Left cardiac atrium (tissue), 4 donors: ENCODE data around the gene ACVRL1. TPM values are rescaled to one million over a fixed set of nuclear protein-coding genes. Genes with fewer than 3 reads are reported as not detected.

Experiments
- ATAC-seq, 2 donors: fragments of 200-7000 bp; cut with Tn5 transposase; one replicate each; pipeline ENCODE4 v1.9.1; 2020; ENCODE audit warnings: mild to moderate bottlenecking in 2 of 2, moderate library complexity in 2 of 2
- DNase-seq: peaks from one replicate; pipeline ENCODE4 v3.0.0-alpha.2; 2020
- intact Hi-C, 2 donors: fragments of 100-400 bp; cut with DNase I; formaldehyde crosslinking; loops; one replicate each; pipeline versions ENCODE4 v1.14.1 to v1.15.1; 2022 to 2023
- total RNA-seq, 2 donors: library from RNA; stranded (reverse); fragmentation: NEBNext Ultra II Directional; extraction: Animal tissue kit (Norgen Biotek cat#: 25700); gene quantifications; one replicate each; pipeline ENCODE4 v1.2.1, GENCODE V29; 2021
- donor health status: DM: no; HTN: yes; CAD: no.
- donor health status: DM: no; HTN: yes; CAD: no; lungs with severe emphysema.
- donor health status: DM: yes; HTN: yes; CAD: no.
- donor health status: Dilated cardiomyopathy.

Gene ACVRL1
- total RNA-seq, 2 donors from 2014 or later = 44.0 to 65.2 TPM

DNA sequence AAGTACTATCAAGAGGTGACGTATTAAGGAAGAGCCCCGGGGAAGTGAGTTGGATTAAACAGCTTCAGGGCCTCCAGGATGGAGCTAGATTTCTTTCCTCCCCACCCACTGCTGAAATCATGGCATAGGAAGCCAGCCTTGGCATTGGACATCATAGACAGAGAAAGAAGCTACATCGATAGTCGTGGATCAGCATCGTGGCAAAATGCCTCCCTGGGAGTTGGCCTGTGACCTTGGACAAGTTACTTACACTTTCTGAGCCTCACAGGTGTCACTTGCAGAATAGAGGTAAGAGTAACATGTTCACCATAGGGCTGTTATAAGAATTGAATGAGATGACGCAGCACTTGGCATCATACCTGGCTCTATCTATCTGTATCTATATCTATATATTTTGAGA is 13.5 kb upstream of the ACVRL1 start:
- intact Hi-C loops = no loop called here
- DNase-seq = peak; percentile 8

DNA sequence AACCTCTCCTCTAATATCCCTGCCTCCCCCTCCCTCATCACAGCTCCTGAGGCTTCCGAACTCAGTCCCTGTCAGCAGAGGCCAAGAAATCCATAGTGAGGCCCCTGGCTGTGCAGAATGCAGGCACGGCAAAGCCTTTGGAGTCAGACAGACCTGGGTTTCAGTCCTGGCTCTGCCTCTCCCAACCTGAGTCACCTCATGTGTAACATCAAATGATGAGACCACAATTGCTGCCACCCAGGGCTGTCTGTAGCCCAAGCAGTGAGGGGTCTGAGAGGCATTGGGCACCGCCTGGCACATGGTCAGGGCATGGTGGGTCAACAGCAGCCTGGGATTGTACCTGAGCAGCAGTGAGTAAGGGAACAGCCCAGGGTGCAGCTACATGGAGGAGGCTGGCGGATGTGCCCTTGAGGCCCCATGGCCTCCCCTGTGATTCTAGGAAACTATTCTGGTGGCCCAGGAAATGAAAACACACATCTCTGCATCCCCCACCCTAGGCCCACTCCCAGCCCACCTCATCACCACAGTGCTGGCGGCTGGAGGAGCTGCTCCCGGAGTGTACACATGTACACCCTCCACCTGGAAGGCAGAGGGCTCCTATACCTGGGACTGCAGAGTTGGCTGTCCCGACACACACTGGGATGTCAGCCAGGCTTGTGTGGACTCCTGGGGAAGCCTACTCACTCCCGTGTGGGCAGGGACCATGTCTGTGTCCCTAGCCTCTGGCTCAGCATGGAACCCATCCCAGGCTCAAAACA is 11.7 kb upstream of the ACVRL1 start:
- ATAC-seq = peak in 1 of 2 donors; percentile 5
- DNase-seq = peak; percentile 16
- intact Hi-C loops = loop anchor here (1.0 to 5.0 kb wide), 2 partner anchors 85 to 87 kb away; no protein-coding TSS in a partner anchor

More for the DNA sequence above, 13.5 kb upstream of the ACVRL1 start:
- ATAC-seq = no peak

DNA sequence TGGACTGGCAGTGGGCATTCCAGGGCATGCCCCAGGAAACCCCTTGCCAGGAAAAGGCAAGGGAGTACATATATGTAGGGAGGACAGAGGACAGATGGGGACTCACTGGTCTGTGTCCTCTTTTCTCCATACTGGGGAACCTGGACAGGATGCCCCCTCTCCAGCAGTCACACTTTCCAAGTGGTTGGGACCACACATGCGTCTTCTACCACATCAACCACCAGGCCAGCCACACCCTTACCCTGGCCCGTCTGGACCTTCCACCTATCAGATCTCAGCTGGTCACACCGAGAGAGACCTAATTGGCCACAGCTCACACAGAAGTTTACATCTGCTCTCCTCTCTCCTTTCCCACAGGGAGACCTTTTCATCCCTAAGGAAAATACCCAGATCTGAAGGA is 11.1 kb upstream of the ACVRL1 start:
- intact Hi-C loops = loop anchor here in 1 of 2 donors (5.0 kb wide), 1 partner anchor 86 kb away; no protein-coding TSS in a partner anchor
- peak; percentile 16 for DNase-seq
- peak in 1 of 2 donors; percentile 6 for ATAC-seq

DNA sequence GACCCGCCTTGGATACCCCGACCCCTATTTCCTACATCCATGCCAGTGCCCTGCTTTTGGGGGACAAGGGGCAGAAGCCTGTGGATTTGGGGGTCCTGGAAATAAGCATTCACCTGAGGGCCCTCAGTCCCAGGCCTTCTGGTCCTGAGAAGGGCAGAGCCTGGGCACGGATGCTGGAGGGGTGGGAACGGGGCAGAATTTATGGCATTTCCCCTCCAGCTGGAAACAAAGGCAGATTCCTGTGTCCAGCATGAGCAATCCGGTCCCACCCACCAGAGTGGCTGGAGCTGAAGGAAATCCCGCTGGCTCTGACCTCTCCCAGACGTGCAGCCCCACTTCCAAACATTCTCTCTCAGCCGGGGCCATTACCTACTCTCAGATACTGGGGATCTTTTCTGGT is 10.1 kb upstream of the ACVRL1 start:
- peak; percentile 77 for DNase-seq
- ATAC-seq = peak; percentile 55 to 62
- intact Hi-C loops = loop anchor here in 1 of 2 donors (5.0 kb wide), 1 partner anchor 85 kb away; no protein-coding TSS in a partner anchor

DNA sequence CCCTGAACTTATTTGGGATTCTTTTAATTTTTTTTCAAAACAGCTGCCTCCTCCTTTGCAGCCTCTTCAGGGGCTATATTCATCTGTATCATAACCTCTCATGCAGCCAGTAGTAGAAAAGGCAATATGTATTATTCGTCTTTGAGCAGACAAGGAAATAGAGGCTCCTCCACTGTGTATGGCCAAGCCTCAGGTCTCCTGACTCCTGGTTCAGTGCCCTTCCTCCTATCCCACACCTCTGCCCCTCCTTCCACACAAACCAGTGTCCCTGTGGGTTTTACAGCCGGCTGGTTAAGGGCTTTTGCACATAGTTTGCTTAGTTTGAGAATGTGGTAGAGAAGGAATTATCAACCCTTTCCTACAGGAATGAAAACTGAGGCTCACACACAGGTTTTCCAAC is 8.8 kb upstream of the ACVRL1 start:
- intact Hi-C loops = loop anchor here in 1 of 2 donors (5.0 kb wide), 1 partner anchor 84 kb away; no protein-coding TSS in a partner anchor
- ATAC-seq = no peak

DNA sequence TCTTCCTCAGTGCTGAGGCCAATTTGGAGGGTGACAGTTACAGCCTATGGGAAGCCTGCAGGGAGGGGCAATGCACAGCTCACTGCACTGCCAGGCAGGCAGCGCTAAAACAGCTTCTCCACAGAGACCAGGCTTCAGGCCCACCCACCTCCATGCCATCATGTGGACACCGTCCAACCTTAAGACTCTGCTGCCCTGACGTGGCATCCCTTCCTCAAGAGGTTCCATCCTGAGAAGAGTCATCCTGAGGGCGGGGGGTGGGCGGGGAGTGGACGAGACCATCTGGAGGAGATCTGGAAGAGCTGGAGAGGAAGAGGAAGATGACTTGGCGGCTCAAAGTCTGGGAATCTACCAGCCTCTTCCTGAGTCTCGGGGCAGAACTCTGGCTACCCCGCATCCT is 8.4 kb upstream of the ACVRL1 start:
- intact Hi-C loops = loop anchor here in 1 of 2 donors (5.0 kb wide), 1 partner anchor 83 kb away; no protein-coding TSS in a partner anchor
- DNase-seq = peak; percentile 23
- no peak for ATAC-seq

More for the DNA sequence above, 8.8 kb upstream of the ACVRL1 start:
- no peak for DNase-seq

DNA sequence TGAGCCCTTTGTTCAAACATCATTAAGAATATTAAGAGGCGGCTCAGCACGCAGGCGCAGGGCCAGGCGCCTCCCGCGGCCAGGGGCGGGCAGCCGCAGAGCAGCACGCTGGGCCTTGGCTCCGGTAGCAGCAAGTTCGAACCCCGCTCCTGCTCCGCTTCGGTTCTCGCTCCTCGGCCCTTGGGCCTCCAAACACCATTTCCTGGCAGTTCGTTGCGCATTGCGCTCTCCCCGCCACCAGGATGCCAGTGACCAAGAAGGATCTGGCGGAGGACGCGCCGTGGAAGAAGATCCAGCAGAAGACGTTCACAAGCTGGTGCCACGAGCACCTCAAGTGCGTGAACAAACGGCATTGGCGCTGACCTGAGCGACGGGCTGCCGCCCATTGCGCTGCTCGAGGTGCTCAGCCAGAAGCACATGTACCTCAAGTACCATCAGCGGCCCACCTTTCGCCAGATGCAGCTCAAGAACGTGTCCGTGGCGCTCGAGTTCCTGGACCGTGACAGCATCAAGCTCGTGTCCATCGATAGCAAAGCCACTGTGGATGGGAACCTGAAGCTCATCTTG is 6.9 kb upstream of the ACVRL1 start:
- intact Hi-C loops = no loop called here
- peak; percentile 18 for DNase-seq

DNA sequence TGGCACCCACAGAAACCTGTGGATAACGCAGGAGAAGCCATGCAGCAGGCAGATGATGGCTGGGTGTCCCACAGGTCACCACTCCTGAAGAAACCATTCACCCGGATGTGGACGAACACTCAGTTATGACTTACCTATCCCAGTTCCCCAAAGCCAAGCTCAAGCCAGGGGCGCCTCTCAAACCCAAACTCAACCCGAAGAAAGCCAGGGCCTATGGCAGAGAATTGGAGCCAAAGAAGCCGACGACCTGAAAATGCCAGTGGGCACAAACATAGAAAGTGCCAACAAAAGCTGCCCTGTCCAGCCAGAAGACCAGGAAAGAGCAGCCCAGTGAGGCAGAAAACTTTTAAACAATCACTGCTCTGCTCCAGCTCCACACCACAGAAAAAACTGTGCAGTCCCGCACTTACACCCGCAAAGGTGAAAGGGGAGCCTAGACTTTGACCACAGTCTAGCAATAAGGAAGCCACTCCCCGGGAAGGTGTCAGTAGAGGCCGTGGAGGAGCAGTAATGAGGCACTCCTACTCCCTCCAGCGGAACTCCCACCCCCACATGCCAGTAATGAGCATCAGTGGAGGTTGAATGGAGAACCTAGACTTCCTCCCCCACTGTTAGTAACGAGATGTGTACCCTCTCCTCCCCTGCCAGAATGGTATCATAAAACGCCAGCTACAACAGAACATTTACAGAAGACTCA is 6.0 kb upstream of the ACVRL1 start:
- DNase-seq (peak; percentile 9), ATAC-seq (no peak)
- intact Hi-C loops = no loop called here

More for the DNA sequence above, 6.9 kb upstream of the ACVRL1 start:
- no peak for ATAC-seq

DNA sequence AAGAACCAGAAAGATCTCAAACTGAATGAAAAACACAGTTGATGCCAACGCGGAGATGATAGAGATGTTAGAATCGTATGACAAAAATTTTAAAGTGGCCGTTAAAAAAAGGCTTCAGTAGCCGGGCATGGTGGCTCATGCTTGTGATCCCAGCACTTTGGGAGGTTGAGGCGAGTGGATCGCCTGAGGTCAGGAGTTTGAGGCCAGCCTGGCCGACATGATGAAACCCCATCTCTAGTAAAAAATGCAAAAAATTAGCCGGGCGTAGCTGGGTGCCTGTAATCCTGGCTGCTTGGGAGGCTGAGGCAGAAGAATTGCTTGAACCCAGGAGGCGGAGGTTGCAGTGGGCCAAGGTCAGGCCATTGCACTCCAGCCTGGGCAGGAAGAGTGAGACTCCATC is 5.4 kb upstream of the ACVRL1 start:
- intact Hi-C loops = no loop called here
- ATAC-seq = no peak
- DNase-seq = peak; percentile 1

DNA sequence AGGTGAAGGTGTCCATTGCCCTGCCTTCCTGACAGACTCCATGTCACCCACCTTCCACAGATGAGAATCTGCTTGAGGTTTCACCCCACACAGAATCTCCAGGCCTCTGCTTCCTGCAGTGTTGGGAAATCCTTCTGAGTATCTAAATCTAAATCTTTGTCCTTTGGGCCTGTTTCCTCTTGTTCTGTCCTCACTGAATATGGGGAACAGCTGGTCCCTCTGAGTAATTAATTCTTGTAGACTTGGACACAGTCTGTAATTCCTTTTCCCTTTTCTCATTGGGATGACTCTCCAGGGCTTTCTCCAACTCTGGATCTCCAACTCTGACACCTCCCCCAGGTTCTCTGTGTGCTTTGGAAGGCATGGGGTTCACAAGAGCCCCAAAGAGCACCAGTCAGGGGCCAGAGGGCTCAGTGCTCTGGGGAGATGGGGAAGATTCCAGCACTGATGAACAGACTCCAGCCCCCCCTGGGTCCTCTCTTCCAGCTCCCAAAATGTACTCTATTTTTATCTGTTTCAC is 2.3 kb upstream of the ACVRL1 start:
- ATAC-seq (peak; percentile 39 to 70), DNase-seq (peak; percentile 36)
- intact Hi-C loops = no loop called here

DNA sequence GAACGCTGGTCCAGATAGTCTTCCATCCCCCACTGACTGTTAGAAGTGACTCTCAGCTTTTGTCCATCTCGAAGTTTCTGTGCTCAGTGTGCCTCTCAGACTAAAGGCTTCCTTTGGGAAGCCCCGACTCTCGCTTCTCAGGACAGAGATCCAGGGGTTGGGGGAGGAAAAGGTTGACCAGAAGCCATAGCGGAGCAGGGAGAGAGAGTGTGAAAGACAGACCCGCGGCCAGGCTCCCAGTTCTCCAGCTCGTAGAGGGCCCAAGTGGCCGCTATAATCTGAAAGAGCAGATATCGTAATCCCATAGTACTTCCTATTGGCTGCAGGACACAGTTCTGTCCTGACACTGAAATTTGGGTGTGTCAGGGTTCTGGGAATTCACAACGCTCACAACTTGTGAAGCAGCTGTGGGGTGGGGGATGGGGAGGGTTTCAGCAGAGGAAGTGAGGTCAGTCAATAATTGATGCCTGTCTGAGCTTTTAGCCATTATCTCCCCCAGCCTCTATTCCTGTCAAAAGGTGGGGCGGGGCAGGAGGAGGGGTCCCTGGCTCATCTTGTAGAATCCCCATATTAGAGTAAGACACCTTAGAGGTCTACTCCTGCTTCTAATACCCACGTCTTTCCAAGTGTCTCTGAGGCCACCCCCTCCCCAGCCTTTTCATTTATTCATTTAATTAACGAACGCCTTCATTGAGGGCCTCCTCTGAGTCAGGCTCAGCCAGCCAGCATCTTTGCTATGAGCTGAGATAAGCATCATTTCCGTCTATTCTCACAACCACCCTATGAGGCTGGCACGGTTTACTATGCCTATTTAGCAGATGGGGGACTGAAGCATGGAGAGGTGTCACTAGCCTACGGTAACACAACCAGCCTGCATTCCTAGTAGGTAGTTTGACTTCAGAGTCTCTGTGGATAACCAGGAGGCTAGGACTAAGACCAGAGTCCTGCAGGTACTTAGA is 1.6 kb upstream of the ACVRL1 start:
- ATAC-seq = peak; percentile 75 to 79
- peak; percentile 91 for DNase-seq
- intact Hi-C loops = no loop called here

DNA sequence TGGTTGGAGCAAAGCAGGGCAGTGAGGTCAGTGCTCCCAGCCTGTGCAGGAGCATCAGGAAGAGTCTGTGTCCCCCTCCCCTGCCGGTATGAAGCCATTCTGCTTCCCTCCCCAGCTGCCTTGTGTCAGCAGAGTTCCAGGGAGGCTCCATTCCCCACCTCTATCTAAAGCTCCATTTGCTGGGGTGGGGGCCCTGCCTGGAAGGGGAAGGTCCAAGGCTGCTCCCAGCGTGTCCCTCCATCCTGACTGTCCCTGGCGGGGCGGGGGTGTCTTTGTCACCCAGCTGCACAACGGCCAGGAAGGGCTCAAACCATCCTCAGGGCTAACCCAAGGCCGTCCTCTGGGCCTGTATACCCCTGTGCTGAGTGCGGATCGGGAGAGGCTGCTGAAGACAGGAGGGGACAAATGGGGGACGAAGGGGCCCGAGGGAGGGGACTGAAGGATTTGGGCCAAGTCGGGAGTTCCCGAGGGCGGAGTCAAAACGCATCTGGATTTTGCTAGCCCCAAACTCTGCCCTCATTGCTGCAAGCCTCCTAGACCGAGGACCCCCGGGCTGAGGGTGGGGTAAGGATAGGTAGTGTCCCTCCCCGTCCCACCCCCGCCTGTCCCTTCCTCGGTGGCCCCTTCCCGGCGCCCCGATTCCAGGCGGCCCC is 748 bp upstream of the ACVRL1 start:
- intact Hi-C loops = no loop called here
- DNase-seq (peak; percentile 37), ATAC-seq (peak; percentile 6 to 8)

DNA sequence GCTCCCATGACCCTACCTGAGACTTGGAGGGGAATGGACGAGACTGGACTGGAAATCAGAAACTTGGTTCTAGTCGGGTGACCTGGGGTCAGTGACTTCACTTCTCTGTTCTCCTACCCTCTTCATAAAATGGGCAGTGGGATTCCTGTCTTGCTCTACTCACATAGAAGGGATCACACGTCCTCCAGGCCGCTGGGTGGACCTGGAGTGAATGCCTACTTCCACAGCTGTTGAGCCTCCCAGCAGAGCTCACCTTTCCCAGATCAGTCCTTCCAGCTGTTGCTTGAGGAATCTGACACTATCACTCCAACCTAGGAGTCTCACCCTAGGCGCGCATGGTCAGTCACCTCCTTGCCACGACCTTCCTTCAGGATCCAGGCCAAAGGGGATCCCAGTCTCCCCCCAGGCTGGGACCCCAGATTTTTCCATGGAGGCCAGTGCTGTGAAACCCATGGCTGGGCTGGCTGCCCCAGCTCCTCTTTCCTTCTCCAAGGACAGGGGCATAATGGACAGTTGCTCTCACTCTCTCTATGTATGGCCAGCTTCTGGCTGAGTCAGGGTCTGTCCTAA is 637 bp downstream of the ACVRL1 start:
- no peak for ATAC-seq
- peak; percentile 13 for DNase-seq
- intact Hi-C loops = no loop called here

DNA sequence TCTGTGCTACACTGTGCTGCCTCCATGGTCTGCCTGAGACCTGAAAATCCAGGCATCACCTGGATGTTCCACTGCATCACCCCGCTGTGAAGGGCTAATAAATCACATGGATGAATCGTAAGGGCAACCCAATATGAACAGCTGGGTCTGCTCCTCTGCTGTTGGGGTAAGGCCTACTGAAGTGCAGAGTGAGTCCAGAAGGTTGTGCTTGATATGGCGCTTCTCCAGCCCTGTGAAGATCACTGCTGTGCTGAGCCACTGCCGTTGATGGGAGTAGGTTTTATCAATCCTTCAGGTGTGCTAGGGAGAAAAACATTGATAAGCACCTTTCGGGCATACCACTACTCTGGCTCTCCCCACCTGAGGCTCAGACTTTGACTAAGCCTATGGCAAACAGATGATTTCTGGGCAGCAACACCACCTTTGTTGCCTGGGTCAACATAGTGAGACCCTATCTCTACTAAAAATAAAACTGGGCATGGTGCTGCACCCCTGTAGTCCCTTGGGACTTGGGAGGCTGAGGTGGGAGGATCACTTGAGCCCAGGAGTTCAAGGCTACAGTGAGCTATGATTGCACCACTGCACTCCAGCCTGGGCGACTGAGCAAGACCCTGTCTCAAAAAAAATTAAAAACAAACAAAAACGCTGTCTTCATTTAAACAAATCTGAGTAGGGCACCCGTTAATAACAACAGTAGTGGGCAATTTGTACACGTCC is 1.7 kb downstream of the ACVRL1 start:
- no peak for DNase-seq

DNA sequence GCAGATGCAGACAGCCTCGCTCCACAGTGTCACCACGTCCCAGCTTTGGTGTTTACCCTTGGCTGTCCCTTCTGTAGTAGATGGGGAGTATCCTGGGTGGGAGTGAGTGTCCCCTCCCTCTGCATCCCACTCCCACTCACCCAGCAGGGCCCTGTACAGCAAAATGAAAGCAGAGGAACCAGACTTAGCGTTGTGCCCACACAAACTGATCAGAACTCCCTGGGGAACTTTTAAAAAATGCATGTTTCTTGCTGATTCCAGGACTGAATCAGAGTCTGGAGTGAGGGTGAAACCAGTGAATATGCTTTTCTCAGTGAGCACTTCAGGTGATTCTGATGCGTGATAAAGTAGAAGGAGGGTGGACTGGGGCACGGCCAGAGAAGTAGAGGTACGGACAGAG is 2.9 kb downstream of the ACVRL1 start:
- DNase-seq (peak; percentile 10), ATAC-seq (no peak)
- intact Hi-C loops = no loop called here

More for the DNA sequence above, 1.7 kb downstream of the ACVRL1 start:
- intact Hi-C loops = no loop called here
- ATAC-seq = no peak

DNA sequence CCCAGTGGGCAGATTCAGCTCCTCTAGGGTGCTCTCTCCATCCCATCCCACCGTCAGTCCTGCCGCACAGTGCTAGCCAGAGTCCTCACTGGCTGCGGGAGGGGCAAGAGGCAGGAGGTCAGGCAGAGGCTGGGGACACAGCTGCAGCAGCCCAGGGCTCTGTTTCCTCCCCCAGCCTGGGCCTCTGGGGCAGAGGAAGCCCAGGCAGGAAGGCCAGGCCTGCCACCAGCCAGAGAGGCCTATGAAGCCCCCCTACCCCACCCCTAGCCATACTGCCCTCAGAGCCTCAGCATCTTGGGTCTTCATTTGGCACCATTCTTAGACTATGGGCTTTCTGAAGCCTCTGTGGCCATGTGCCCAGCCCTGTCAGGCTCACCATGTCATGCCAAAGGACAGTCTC is 3.4 kb downstream of the ACVRL1 start:
- ATAC-seq (peak in 1 of 2 donors; percentile 12), DNase-seq (peak; percentile 13)
- intact Hi-C loops = no loop called here

DNA sequence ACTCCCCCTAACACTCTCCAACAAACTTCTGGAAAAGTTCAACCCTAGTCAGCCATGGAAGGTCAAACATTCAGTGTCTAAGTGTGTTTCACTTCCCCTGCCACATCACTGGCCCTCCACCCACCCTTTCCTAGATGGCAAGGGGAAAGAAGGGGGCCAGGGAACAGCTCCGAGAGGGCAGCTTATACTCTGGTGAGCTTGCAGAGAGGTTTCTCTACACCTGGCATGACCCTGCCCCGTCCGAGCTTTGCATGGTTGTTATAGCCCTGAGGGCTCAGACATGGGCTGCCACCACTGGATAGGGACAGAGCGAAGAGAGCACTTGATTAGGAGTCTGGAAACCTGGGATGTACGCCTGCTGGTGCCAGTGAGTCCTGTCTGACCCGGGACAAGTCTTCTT is 4.0 kb downstream of the ACVRL1 start:
- ATAC-seq = no peak
- peak; percentile 19 for DNase-seq
- intact Hi-C loops = no loop called here
